PC-3 (cell line): ENCODE data around the gene CFAP157. TPM values are rescaled to one million over a fixed set of nuclear protein-coding genes. Genes with fewer than 3 reads are reported as not detected.

ENCODE experiments used
- ATAC-seq: fragments of 200-7000 bp; cut with Tn5 transposase; 2 replicates; pipeline ENCODE4 v1.9.1; 2020; ENCODE audit warnings: mild to moderate bottlenecking, moderate library complexity
- BruUV-seq: library from RNA; stranded (reverse); fragments of 400-500 nt; replicated peaks from 2 replicates; lab custom pipeline; 2021; lab: Mats Ljungman, UMichigan
- CTCF ChIA-PET: fragments of 300-600 bp; sonication (Branson Sonifier 250); formaldehyde crosslinking; loops from one replicate; lab custom pipeline; 2022; ENCODE audit warnings: antibody characterized with exemption; lab: Charles Lee
- POLR2A ChIA-PET: fragments of 300-600 bp; sonication (Branson Sonifier 250); formaldehyde crosslinking; loops from one replicate; lab custom pipeline; 2022; ENCODE audit warnings: antibody characterized with exemption; ENCODE audit not compliant: unreplicated experiment; lab: Charles Lee
- DNase-seq: peaks from one replicate; pipeline ENCODE4 v3.0.0-alpha.2; 2015
- H2AFZ ChIP-seq: fragments of 300-600 bp; sonication (generic); 2 replicates; pipeline ENCODE4 v1.6.0; 2016; ENCODE audit warnings: antibody characterized with exemption, low read length
- H3F3A ChIP-seq: fragments of 300-600 bp; sonication (generic); one replicate; pipeline ENCODE4 v1.6.0; 2017; ENCODE audit warnings: antibody characterized with exemption, low read length, control low read depth, mild to moderate bottlenecking; ENCODE audit not compliant: unreplicated experiment
- H3K27ac ChIP-seq: fragments of 300-600 bp; sonication (generic); 2 replicates; pipeline ENCODE4 v1.5.1; 2016; ENCODE audit warnings: mild to moderate bottlenecking, low read length
- H3K27me3 ChIP-seq: fragments of 300-600 bp; sonication (generic); 2 replicates; pipeline ENCODE4 v1.6.1; 2016; ENCODE audit warnings: low read length, mixed read lengths
- H3K36me3 ChIP-seq: fragments of 300-600 bp; sonication (generic); 2 replicates; pipeline ENCODE4 v1.6.1; 2016; ENCODE audit warnings: low read depth, mixed run types, low read length, mixed read lengths
- H3K4me1 ChIP-seq: fragments of 300-600 bp; sonication (generic); 2 replicates; pipeline ENCODE4 v1.5.1; 2016; ENCODE audit warnings: low read length; ENCODE audit not compliant: insufficient read depth
- H3K4me2 ChIP-seq: fragments of 300-600 bp; sonication (generic); 2 replicates; pipeline ENCODE4 v1.6.0; 2016; ENCODE audit warnings: low read length
- H3K4me3 ChIP-seq: fragments of 300-600 bp; sonication (generic); 2 replicates; pipeline ENCODE4 v1.5.1; 2016; ENCODE audit warnings: mild to moderate bottlenecking, low read length, mixed read lengths
- H3K79me2 ChIP-seq: fragments of 300-600 bp; sonication (generic); 2 replicates; pipeline ENCODE4 v1.6.1; 2017; ENCODE audit warnings: low read length, mixed read lengths
- H3K9ac ChIP-seq: fragments of 300-600 bp; sonication (generic); 2 replicates; pipeline ENCODE4 v1.6.0; 2016; ENCODE audit warnings: mild to moderate bottlenecking, low read length
- H3K9me2 ChIP-seq: fragments of 300-600 bp; sonication (generic); replicated peaks from 2 replicates; pipeline ENCODE4 v1.6.1; 2016; ENCODE audit warnings: mixed run types, low read length, mixed read lengths
- H3K9me3 ChIP-seq: fragments of 300-600 bp; sonication (generic); 2 replicates; pipeline ENCODE4 v1.6.1; 2016; ENCODE audit warnings: low read length, mixed read lengths
- H4K20me1 ChIP-seq: fragments of 300-600 bp; sonication (generic); 2 replicates; pipeline ENCODE4 v1.6.1; 2016; ENCODE audit warnings: low read length, mixed read lengths
- EZH2 ChIP-seq: fragments of 300-600 bp; sonication (generic); IDR thresholded peaks from one replicate; pipeline ENCODE4 v1.6.1; 2017; ENCODE audit warnings: antibody characterized with exemption, mild to moderate bottlenecking, low read length; ENCODE audit not compliant: unreplicated experiment
- EZH2phosphoT487 ChIP-seq: fragments of 300-600 bp; sonication (generic); IDR thresholded peaks from 2 replicates; pipeline ENCODE4 v1.6.1; 2018; ENCODE audit warnings: mild to moderate bottlenecking, antibody characterized with exemption, low read length, borderline replicate concordance
- intact Hi-C: fragments of 100-400 bp; cut with micrococcal nuclease; formaldehyde crosslinking; loops from 2 replicates; pipeline ENCODE4 v1.9.0; 2023
- total RNA-seq: library from RNA; depleted of rRNA; stranded (reverse); fragments of >200 nt; gene quantifications from 2 replicates; pipeline ENCODE4 v1.2.3, GENCODE V29; 2014
- TF ChIP-seq, protein P1 (sequence below): fragments of 300-600 bp; sonication (generic); conservative IDR thresholded peaks from 2 replicates; pipeline ENCODE4 v1.5.1; 2017; ENCODE audit warnings: antibody characterized with exemption, low read depth, mild to moderate bottlenecking, low read length

The CFAP157 gene
- total RNA-seq, 1 experiment from 2014 or later = not detected

GRCh38 chr9:127730799-127731410, 24.1 kb downstream of the CFAP157 start:
- no TSS peak for BruUV-seq
- H3K36me3 ChIP-seq = no peaks in the 10 kb centered on the region
- ChIA-PET POLR2A (no interaction called here), CTCF (no interaction called here)
- no peaks in the 10 kb centered on the region for H3K9me3 ChIP-seq
- H3K27me3 ChIP-seq = no peaks in the 10 kb centered on the region
- no peak overlapping the region for H3K4me3 ChIP-seq
- ATAC-seq (no peak), DNase-seq (no peak)
- TF ChIP-seq EZH2phosphoT487 = no peak
- no peak for TF ChIP-seq EZH2
- TF ChIP-seq, protein P1, sequence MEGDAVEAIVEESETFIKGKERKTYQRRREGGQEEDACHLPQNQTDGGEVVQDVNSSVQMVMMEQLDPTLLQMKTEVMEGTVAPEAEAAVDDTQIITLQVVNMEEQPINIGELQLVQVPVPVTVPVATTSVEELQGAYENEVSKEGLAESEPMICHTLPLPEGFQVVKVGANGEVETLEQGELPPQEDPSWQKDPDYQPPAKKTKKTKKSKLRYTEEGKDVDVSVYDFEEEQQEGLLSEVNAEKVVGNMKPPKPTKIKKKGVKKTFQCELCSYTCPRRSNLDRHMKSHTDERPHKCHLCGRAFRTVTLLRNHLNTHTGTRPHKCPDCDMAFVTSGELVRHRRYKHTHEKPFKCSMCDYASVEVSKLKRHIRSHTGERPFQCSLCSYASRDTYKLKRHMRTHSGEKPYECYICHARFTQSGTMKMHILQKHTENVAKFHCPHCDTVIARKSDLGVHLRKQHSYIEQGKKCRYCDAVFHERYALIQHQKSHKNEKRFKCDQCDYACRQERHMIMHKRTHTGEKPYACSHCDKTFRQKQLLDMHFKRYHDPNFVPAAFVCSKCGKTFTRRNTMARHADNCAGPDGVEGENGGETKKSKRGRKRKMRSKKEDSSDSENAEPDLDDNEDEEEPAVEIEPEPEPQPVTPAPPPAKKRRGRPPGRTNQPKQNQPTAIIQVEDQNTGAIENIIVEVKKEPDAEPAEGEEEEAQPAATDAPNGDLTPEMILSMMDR = no peak
- no peaks in the 10 kb centered on the region for H4K20me1 ChIP-seq
- intact Hi-C loops = no loop called here
- no peaks in the 10 kb centered on the region for H3F3A ChIP-seq
- H3K27ac ChIP-seq = no peak overlapping the region
- H2AFZ ChIP-seq = no peak overlapping the region
- H3K4me2 ChIP-seq = no peak overlapping the region
- no peaks in the 10 kb centered on the region for H3K9me2 ChIP-seq
- peaks cover 8% of the 10 kb centered on the region for H3K4me1 ChIP-seq
- no peaks in the 10 kb centered on the region for H3K79me2 ChIP-seq
- H3K9ac ChIP-seq = no peak overlapping the region

DNA sequence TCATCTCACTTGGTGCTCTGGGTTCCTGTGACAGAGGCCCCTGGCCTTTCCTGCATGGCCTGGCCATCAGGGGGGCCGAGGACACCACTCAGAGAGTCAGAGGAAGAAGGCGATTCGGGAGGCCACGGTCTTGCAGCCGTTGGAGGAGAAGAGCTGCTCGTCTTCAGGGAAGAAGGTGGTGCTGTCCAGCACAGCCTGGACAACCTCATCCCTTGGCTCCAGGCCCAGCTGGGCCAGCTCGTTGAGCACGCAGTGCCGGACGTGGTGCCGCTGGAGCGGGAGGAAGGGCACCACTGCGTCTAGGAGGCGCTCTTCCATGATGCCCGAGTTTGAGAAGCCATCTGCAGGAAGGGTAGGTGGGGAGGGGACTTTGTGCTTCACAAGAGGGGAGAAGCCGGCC, 25.1 kb downstream of the CFAP157 start:
- no peak for ATAC-seq
- Histone ChIP-seq H3K9me2 (no peaks in the 10 kb centered on the region), H2AFZ (no peak overlapping the region), H3F3A (no peaks in the 10 kb centered on the region), H3K9me3 (no peaks in the 10 kb centered on the region), H3K4me3 (no peak overlapping the region), H3K79me2 (no peaks in the 10 kb centered on the region), H3K4me1 (peaks cover 8% of the 10 kb centered on the region), H3K27ac (no peak overlapping the region), H3K36me3 (no peaks in the 10 kb centered on the region), H4K20me1 (no peaks in the 10 kb centered on the region), H3K27me3 (no peaks in the 10 kb centered on the region), H3K9ac (no peak overlapping the region), H3K4me2 (no peak overlapping the region)
- POLR2A ChIA-PET = no interaction called here
- CTCF ChIA-PET = no interaction called here
- no TSS peak for BruUV-seq
- intact Hi-C loops = no loop called here
- no peak for TF ChIP-seq EZH2phosphoT487
- TF ChIP-seq, protein P1 = no peak
- TF ChIP-seq EZH2 = no peak
- no peak for DNase-seq

- CTCF ChIA-PET = no interaction called here
- Histone ChIP-seq H3K79me2 (no peaks in the 10 kb centered on the region), H3K9me3 (no peaks in the 10 kb centered on the region), H3K27me3 (no peaks in the 10 kb centered on the region), H4K20me1 (no peaks in the 10 kb centered on the region), H3K4me1 (peaks cover 8% of the 10 kb centered on the region), H3F3A (no peaks in the 10 kb centered on the region), H2AFZ (no peak overlapping the region), H3K4me2 (no peak overlapping the region), H3K9ac (no peak overlapping the region), H3K4me3 (no peak overlapping the region), H3K9me2 (no peaks in the 10 kb centered on the region), H3K27ac (no peak overlapping the region), H3K36me3 (no peaks in the 10 kb centered on the region)
- POLR2A ChIA-PET = no interaction called here
- no peak for ATAC-seq
- intact Hi-C loops = no loop called here
- no peak for DNase-seq
- no TSS peak for BruUV-seq
- TF ChIP-seq, protein P1 = no peak
- TF ChIP-seq EZH2phosphoT487 = no peak
- TF ChIP-seq EZH2 = no peak
Observed at GRCh38 chr9:127732444-127732843, 25.7 kb downstream of the CFAP157 start.
